ENCODE results near the gene SMIM41. TPM values are rescaled to one million over a fixed set of nuclear protein-coding genes. Genes with fewer than 3 reads are reported as not detected.
A peak's percentile ranks its signal among the peaks of the same experiment; 100 is the strongest.

Gene SMIM41
- total RNA-seq, 1 experiment from 2014 or later = not detected

DNA sequence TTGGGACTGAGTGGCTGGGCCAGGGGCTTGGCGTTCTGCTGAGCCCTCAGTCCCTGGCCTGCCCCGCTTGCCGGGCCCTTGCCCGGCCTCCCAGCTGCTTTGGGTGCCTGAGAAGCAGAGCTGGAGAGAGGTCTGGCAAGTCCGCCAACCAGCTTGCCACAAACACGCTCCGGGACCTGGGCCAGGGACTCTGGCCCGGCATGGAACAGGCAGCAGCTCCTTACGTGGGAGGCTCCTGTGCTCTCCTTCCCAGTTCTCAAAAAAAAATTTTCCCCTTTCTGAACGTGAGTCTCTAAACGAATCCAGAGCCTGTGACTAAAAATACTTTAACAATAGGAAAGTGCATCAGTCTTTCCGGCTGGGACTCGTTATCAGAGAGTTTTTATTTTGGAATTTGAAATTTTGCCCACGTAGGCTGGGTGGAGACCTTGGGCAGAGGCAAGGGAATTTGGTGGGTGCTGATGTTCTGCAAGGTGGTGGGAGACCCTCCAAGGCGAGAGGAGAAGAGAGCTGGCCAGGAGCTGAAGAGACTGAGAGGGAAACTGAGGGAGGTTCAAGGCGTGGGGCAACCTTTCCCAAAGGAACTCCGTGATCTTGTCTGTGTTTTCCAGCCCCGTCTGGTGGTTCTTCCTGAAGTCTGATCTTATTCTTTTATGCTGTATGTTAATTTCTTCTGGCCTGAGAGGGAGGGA is 35.1 kb upstream of the SMIM41 start:
- Histone ChIP-seq H3K36me3 (replicated peaks; ENCODE audit: control insufficient read depth, insufficient read depth, low read length) (peaks cover 3% of the 10 kb centered on the region), H3K4me3 (ENCODE audit: insufficient read depth, low read depth, low read length) (no peak overlapping the region), H3K27me3 (ENCODE audit: control insufficient read depth, insufficient read depth, low read length) (peaks cover 10% of the 10 kb centered on the region)
- DNase-seq = no peak

DNA sequence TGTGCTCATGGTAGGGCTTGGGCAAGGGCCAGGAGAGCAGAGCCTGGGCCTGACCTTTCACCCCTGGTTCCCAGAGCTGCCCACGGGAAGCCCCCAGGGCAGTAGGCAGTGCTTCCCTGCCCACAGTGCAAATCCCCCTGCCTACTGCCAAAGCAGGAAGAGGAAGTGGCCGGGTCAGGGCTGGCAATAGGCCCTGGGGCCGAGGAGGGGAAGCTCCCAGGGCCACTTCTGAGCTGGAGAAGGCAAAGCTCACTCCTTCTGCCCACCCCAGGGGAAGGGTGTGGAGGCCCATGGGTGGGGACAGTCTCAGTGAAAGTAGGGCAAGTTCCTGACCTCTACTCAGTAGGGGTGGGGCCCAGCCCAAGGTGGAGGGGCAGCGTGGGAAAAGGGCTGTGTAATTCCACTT is 33.7 kb upstream of the SMIM41 start:
- H3K4me3 ChIP-seq (ENCODE audit: insufficient read depth, low read depth, low read length) = no peak overlapping the region
- DNase-seq = no peak
- peaks cover 24% of the 10 kb centered on the region for H3K27me3 ChIP-seq (ENCODE audit: control insufficient read depth, insufficient read depth, low read length)
- peaks cover 3% of the 10 kb centered on the region for H3K36me3 ChIP-seq (replicated peaks; ENCODE audit: control insufficient read depth, insufficient read depth, low read length)

DNA sequence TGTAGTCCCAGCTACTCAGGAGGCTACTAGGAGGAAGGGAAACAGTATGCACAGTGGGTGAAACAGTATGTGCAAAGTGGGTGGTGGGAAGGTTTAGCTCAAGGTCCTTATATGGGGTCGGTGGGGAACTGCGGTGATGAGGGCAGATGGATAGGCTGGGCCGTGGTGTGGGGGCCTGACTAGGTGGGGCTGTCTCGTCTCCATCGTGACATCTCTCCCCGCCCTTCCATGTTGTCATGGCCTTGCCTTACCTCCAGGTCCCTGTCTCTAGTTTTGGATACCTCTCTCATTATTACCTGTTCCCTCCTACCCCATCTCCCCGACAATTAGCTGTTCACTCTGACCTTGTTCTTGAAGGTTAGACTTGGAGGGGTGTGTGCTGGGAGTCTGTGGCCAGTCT is 32.6 kb upstream of the SMIM41 start:
- DNase-seq = no peak
- peaks cover 31% of the 10 kb centered on the region for H3K27me3 ChIP-seq (ENCODE audit: control insufficient read depth, insufficient read depth, low read length)
- peaks cover 3% of the 10 kb centered on the region for H3K36me3 ChIP-seq (replicated peaks; ENCODE audit: control insufficient read depth, insufficient read depth, low read length)
- no peak overlapping the region for H3K4me3 ChIP-seq (ENCODE audit: insufficient read depth, low read depth, low read length)

DNA sequence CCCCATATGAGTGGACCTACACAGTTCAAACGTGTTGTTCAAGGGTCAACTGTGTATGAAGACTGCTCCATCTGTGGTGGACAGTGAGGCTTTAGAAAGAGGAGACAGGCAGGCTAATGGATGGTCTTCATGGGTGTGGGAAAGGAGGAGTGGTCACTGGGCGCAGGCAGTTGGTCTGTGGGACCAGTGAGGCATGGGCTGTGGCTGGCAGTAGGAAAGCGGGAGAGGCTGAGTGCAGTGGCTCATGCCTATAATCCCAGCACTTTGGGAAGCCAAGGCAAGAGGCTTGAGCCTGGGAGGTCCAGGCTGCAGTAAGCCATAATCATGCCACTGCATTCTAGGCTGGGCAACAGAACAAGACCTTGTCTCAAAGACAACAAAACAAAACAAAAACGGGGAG is 30.2 kb upstream of the SMIM41 start:
- Histone ChIP-seq H3K36me3 (replicated peaks; ENCODE audit: control insufficient read depth, insufficient read depth, low read length) (no peaks in the 10 kb centered on the region; the same call in 1 of the 2 replicates), H3K27me3 (ENCODE audit: control insufficient read depth, insufficient read depth, low read length) (peaks cover 41% of the 10 kb centered on the region), H3K4me3 (ENCODE audit: insufficient read depth, low read depth, low read length) (no peak overlapping the region)
- no peak for DNase-seq

DNA sequence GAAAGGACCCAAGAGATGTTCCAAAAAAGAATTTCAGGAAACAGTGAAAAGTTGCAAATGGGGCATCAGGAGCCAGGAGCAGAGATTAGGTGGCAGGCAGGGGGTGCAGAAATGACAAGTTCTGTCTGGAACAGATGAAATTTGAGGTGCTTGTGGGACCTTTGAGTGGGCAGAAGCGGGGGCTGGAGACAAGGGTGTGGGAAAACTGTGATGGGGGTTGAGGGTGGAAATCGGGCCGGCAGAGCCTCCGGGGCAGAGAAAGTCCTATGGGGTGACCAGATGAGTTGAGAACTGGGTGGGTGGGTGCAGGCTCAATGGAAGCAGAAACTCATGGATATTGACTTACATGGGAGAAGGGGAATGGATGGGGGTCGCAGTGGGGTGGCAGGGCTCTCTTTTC is 29.8 kb upstream of the SMIM41 start:
- Histone ChIP-seq H3K27me3 (ENCODE audit: control insufficient read depth, insufficient read depth, low read length) (peaks cover 41% of the 10 kb centered on the region), H3K4me3 (ENCODE audit: insufficient read depth, low read depth, low read length) (no peak overlapping the region), H3K36me3 (replicated peaks; ENCODE audit: control insufficient read depth, insufficient read depth, low read length) (no peaks in the 10 kb centered on the region; the same call in 1 of the 2 replicates)
- DNase-seq = no peak

DNA sequence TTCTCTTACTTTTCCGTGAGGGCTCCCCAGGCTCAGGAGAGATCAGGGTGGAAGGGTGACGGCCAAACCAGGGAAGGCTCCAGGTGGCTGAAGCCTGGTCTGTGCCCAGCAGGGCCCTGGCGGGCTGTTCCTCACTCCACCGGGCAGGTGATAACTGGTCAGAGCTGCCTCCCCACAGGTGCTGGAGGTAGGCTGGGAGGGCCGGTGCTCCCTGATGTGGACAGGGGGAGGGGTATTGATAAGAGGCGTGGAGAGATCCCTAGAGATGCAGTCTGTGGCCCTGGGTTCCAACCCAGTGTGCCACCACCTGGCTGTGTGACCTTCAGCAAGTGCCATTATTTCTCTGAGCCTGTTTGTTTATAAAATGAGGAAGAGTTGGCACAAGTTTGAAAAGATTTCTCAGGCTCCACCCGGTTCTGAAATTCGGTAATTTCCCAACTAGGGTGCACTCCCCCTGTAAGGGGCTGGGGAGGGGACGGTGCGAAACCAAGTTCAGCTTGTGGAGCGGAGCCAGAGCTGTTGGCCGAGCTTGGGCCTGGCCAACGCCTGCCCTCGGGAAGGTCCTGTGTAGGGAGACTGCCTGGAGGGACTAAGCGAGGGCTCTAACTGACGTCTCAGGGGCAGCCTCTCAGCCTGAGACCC is 29.3 kb upstream of the SMIM41 start:
- peaks cover 41% of the 10 kb centered on the region for H3K27me3 ChIP-seq (ENCODE audit: control insufficient read depth, insufficient read depth, low read length)
- peak overlapping the region; percentile 65 for H3K4me3 ChIP-seq (ENCODE audit: insufficient read depth, low read depth, low read length)
- H3K36me3 ChIP-seq (replicated peaks; ENCODE audit: control insufficient read depth, insufficient read depth, low read length) = no peaks in the 10 kb centered on the region; the same call in 1 of the 2 replicates
- DNase-seq = peak; percentile 87

DNA sequence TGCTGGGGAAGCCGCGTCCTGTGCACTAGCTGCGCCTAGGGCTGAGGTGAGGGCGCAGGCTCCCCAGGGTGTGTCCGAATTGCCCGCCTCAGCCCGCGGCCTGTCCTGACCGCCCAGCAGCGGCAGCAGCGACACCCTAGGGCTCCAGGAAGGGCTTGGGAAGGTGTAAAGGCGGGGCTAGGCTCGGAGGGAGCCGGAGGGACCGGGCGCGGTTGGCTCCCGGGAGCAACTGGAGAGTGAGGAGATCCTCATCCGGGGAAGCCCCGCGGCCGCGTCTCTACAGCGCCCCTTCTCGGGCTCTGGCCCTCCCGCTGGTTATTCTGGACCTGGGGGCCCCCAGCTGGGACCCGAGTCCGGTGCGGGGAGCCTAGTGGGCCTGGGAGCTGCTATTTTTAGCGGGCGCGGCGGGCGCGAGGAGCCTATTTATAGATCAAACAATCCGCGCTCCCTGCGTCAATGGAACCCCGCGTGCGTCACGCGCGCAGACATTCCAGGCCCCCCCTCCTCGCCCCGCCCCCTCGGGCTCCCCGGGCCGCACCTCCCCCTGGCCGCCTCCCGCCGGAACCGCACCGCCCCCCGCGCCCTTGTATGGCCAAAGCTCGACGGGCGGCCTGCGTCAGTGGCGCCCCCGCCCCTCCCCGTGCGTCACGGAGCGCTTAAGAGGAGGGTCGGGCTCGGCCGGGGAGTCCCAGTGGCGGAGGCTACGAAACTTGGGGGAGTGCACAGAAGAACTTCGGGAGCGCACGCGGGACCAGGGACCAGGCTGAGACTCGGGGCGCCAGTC is 28.6 kb upstream of the SMIM41 start, which contains the start of gene NR4A1:
NR4A1 (plus strand) TSS at position 685 of the 784 bp plus-strand sequence. CDS start 2,887 bp downstream, outside the sequence.
- H3K4me3 ChIP-seq (ENCODE audit: insufficient read depth, low read depth, low read length) = peak within 1 kb of the TSS; percentile 65
- no peaks in the 10 kb centered on the region; the same call in 1 of the 2 replicates for H3K36me3 ChIP-seq (replicated peaks; ENCODE audit: control insufficient read depth, insufficient read depth, low read length)
- H3K27me3 ChIP-seq (ENCODE audit: control insufficient read depth, insufficient read depth, low read length) = peaks cover 41% of the 10 kb centered on the region
- DNase-seq = peak; percentile 99

DNA sequence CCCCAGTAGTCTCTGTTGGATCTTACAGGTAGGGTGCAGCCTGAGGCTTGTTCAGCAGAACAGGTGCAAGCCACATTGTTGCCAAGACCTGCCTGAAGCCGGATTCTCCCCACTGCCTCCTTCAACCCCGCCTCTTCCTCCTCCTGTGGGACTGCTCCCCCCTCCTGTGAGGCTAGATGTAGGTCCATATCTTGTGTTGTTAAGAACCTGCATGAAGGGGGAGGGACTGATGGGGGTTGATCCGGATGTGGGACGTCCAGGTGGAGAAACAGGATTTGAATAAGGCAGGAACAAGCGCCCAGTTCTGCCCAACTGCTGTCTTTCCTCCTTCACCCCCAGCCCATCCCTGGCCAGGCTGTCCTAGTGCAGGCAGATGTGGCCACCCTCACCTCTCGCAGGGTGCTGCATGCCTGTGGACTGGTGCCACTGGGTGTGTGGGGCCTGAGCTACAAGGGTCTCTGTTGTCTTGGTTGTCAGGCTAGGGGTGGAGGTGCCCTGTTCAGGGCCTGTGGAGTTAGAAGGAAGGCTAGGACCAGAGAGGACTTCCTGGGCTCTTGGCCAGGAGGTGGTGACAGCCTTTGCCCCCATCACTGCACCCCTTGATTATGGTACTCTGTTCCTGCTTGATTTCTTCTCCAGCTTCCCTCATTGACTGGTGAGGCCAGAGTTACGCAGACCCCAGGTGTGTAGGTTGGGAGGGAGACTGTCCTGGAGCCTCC is 26.9 kb upstream of the SMIM41 start:
- peak; percentile 58 for DNase-seq
- no peak overlapping the region for H3K4me3 ChIP-seq (ENCODE audit: insufficient read depth, low read depth, low read length)
- peaks cover 41% of the 10 kb centered on the region for H3K27me3 ChIP-seq (ENCODE audit: control insufficient read depth, insufficient read depth, low read length)
- H3K36me3 ChIP-seq (replicated peaks; ENCODE audit: control insufficient read depth, insufficient read depth, low read length) = peaks cover 2% of the 10 kb centered on the region; the same call in 1 of the 2 replicates

DNA sequence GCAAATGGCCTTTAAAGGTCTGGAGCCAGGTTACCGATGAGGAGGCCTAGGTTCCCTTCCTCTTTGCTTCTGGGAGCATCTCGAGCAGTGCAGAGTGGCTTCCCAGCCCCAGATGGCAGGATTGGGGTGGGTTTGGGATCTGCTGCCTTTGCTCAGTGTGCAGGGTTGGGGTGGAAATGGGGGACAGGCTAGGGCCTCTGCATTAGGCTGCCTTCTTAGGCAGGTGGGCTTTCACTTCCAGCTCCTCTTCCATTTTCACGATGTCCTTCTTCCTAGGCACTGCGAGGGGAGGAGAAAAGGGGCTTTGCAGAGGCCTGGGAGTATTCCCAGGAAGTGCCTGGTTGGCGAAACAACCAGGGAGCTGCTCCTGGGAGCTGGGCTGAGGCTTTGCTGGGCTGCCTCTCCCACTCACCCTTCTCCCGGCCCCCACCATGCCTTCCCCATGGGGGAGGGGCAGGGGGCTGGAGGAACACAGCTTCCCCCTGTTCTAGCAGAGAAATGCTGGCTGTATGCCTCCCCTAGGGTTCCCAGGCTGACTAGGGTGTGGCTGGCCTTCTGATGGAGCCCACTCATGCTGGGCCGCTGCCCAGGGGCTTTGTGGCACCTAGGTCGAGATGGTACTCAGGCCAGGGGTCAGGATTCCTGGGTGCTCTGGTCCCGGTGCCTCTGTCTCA is 25.8 kb upstream of the SMIM41 start:
- peak; percentile 40 for DNase-seq
- H3K36me3 ChIP-seq (replicated peaks; ENCODE audit: control insufficient read depth, insufficient read depth, low read length) = peaks cover 2% of the 10 kb centered on the region; the same call in 1 of the 2 replicates
- H3K4me3 ChIP-seq (ENCODE audit: insufficient read depth, low read depth, low read length) = no peak overlapping the region
- H3K27me3 ChIP-seq (ENCODE audit: control insufficient read depth, insufficient read depth, low read length) = peaks cover 38% of the 10 kb centered on the region

DNA sequence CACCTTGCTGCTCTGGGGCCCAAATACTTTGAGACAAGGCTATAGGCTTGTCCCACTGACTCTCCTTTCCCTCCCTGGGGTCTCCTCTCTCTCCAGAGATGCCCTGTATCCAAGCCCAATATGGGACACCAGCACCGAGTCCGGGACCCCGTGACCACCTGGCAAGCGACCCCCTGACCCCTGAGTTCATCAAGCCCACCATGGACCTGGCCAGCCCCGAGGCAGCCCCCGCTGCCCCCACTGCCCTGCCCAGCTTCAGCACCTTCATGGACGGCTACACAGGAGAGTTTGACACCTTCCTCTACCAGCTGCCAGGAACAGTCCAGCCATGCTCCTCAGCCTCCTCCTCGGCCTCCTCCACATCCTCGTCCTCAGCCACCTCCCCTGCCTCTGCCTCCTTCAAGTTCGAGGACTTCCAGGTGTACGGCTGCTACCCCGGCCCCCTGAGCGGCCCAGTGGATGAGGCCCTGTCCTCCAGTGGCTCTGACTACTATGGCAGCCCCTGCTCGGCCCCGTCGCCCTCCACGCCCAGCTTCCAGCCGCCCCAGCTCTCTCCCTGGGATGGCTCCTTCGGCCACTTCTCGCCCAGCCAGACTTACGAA is 25.2 kb upstream of the SMIM41 start:
- H3K27me3 ChIP-seq (ENCODE audit: control insufficient read depth, insufficient read depth, low read length) = peaks cover 32% of the 10 kb centered on the region
- peak; percentile 37 for DNase-seq
- H3K36me3 ChIP-seq (replicated peaks; ENCODE audit: control insufficient read depth, insufficient read depth, low read length) = peaks cover 2% of the 10 kb centered on the region; the same call in 1 of the 2 replicates
- no peak overlapping the region for H3K4me3 ChIP-seq (ENCODE audit: insufficient read depth, low read depth, low read length)

DNA sequence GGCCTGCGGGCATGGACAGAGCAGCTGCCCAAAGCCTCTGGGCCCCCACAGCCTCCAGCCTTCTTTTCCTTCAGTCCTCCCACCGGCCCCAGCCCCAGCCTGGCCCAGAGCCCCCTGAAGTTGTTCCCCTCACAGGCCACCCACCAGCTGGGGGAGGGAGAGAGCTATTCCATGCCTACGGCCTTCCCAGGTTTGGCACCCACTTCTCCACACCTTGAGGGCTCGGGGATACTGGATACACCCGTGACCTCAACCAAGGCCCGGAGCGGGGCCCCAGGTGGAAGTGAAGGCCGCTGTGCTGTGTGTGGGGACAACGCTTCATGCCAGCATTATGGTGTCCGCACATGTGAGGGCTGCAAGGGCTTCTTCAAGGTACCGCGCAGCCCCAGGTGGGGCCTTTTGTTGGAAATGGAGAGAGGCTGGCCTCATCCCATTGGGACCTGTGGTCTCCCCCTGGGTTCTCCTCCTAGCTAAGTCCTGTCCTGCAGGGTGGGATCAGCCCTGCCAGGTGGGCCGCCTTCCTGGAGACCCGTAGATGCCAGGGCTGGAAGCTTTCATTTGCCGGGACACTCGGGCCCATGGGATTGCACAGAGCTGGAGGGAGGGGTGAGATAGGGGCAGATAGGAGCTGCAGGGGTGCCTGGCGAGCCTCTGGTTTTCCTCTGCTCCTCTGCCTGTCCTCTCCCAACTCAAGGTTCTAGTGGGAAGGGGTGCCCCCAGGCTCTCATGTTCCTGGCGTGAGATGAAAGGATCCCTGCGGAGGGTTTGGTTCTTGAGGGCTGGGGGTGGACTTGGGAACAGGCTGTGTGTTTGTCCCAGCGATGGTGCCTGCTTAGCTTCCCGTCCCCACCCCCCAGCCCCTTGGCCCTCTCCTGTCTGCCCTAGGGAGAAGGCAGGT is 24.4 kb upstream of the SMIM41 start:
- peaks cover 2% of the 10 kb centered on the region; the same call in 1 of the 2 replicates for H3K36me3 ChIP-seq (replicated peaks; ENCODE audit: control insufficient read depth, insufficient read depth, low read length)
- no peak overlapping the region for H3K4me3 ChIP-seq (ENCODE audit: insufficient read depth, low read depth, low read length)
- H3K27me3 ChIP-seq (ENCODE audit: control insufficient read depth, insufficient read depth, low read length) = peaks cover 24% of the 10 kb centered on the region
- DNase-seq = peak; percentile 43

DNA sequence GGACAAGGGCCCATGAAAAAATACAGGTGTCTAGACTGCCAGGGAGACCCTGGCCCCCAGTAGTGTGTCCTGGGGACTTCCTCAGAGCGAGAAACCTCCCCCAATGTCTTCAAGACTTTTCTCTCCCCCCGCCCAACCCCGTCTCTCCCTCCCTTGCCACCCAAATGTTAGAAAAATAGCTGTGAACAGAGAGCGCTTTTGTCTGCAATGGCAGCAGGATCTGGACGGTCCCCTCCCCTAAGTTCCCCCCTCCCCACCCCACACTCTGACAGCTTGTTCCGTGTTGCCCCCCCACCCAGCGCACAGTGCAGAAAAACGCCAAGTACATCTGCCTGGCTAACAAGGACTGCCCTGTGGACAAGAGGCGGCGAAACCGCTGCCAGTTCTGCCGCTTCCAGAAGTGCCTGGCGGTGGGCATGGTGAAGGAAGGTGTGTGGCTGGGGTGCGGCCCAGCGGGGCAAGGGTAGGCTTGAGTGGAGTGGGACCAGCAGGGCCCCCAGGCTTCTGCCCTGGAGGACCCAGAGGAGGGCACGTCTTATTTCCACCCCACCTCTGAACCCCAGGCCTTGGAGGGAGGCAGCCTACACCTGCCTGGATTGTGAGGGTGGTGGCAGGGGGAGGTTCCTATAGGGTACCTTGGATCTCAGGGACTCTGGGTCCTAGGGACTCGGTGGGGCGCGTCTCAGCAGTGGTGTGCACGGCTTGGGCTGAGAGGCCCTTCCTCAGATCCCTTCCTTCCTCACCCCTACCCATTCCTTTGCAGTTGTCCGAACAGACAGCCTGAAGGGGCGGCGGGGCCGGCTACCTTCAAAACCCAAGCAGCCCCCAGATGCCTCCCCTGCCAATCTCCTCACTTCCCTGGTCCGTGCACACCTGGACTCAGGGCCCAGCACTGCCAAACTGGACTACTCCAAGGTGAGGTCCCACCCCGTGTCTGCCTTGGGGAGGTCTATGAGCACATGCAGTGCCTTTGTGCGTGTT is 23.5 kb upstream of the SMIM41 start:
- peak; percentile 38 for DNase-seq
- no peak overlapping the region for H3K4me3 ChIP-seq (ENCODE audit: insufficient read depth, low read depth, low read length)
- peaks cover 2% of the 10 kb centered on the region; the same call in 1 of the 2 replicates for H3K36me3 ChIP-seq (replicated peaks; ENCODE audit: control insufficient read depth, insufficient read depth, low read length)
- H3K27me3 ChIP-seq (ENCODE audit: control insufficient read depth, insufficient read depth, low read length) = peaks cover 16% of the 10 kb centered on the region

All from H7 (cell line).